ENCODE measurements around the gene TSTD1.

DNA sequence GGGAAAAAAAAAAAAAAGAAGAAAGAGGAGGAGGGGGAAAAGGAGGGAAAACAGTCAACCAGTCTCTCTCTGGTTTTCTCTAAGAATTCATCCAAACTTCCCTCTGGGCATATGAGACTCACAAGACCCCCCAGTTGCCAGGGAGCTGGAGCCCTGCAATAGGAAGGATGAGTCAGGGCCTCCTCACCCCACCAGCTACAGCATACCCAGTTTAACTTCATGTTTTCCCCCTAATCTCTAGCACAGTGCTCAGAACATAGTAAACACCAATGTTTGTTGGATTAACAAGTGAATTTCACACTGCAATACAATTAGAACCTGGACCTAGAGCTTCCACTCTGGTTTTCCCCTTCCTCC, 25.7 kb downstream of the TSTD1 start:
- TF ChIP-seq POLR2AphosphoS5 (IDR thresholded peaks at IDR 0.05; ENCODE audit: low read depth) = no peak
- no peak for TF ChIP-seq ZNF114 (CRISPR knock-in tag; IDR thresholded peaks at IDR 0.05)
- TF ChIP-seq, protein P1, sequence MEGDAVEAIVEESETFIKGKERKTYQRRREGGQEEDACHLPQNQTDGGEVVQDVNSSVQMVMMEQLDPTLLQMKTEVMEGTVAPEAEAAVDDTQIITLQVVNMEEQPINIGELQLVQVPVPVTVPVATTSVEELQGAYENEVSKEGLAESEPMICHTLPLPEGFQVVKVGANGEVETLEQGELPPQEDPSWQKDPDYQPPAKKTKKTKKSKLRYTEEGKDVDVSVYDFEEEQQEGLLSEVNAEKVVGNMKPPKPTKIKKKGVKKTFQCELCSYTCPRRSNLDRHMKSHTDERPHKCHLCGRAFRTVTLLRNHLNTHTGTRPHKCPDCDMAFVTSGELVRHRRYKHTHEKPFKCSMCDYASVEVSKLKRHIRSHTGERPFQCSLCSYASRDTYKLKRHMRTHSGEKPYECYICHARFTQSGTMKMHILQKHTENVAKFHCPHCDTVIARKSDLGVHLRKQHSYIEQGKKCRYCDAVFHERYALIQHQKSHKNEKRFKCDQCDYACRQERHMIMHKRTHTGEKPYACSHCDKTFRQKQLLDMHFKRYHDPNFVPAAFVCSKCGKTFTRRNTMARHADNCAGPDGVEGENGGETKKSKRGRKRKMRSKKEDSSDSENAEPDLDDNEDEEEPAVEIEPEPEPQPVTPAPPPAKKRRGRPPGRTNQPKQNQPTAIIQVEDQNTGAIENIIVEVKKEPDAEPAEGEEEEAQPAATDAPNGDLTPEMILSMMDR (conservative IDR thresholded peaks at IDR 0.05; ENCODE audit: low read depth in 2 of 2) = no peak
- TF ChIP-seq, protein P2, sequence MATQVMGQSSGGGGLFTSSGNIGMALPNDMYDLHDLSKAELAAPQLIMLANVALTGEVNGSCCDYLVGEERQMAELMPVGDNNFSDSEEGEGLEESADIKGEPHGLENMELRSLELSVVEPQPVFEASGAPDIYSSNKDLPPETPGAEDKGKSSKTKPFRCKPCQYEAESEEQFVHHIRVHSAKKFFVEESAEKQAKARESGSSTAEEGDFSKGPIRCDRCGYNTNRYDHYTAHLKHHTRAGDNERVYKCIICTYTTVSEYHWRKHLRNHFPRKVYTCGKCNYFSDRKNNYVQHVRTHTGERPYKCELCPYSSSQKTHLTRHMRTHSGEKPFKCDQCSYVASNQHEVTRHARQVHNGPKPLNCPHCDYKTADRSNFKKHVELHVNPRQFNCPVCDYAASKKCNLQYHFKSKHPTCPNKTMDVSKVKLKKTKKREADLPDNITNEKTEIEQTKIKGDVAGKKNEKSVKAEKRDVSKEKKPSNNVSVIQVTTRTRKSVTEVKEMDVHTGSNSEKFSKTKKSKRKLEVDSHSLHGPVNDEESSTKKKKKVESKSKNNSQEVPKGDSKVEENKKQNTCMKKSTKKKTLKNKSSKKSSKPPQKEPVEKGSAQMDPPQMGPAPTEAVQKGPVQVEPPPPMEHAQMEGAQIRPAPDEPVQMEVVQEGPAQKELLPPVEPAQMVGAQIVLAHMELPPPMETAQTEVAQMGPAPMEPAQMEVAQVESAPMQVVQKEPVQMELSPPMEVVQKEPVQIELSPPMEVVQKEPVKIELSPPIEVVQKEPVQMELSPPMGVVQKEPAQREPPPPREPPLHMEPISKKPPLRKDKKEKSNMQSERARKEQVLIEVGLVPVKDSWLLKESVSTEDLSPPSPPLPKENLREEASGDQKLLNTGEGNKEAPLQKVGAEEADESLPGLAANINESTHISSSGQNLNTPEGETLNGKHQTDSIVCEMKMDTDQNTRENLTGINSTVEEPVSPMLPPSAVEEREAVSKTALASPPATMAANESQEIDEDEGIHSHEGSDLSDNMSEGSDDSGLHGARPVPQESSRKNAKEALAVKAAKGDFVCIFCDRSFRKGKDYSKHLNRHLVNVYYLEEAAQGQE (IDR thresholded peaks at IDR 0.05; ENCODE audit: unreplicated experiment) = no peak
- no peak for TF ChIP-seq EZH2 (IDR thresholded peaks at IDR 0.05; ENCODE audit: low read depth, unreplicated experiment)
- no peak for TF ChIP-seq EZH2phosphoT487 (IDR thresholded peaks at IDR 0.05; ENCODE audit: unreplicated experiment)
- TF ChIP-seq JUNB (IDR thresholded peaks at IDR 0.05; ENCODE audit: unreplicated experiment) = no peak
- no peak for TF ChIP-seq CREB1 (CRISPR knock-in tag; IDR thresholded peaks at IDR 0.05; ENCODE audit: low read depth)
- TF ChIP-seq ZNF331 (CRISPR knock-in tag; IDR thresholded peaks at IDR 0.05; ENCODE audit: low read depth) = no peak
